A172 (cell line): ENCODE measurements around the gene FBXL4. TPM values are rescaled to one million over a fixed set of nuclear protein-coding genes. Genes with fewer than 3 reads are reported as not detected.
A peak's percentile ranks its signal among the peaks of the same experiment; 100 is the strongest.

Experiments
- DNase-seq: peaks from one replicate; pipeline ENCODE4 v3.0.0-alpha.2; 2015; ENCODE audit warnings: low spot score
- total RNA-seq: library from RNA; depleted of rRNA; stranded (reverse); fragments of >200 nt; shearing (Covaris generic); gene quantifications from 2 replicates; pipeline ENCODE4 v1.2.3, GENCODE V29; 2014

The FBXL4 gene
- total RNA-seq, 1 experiment from 2014 or later: 9.7 TPM

DNA sequence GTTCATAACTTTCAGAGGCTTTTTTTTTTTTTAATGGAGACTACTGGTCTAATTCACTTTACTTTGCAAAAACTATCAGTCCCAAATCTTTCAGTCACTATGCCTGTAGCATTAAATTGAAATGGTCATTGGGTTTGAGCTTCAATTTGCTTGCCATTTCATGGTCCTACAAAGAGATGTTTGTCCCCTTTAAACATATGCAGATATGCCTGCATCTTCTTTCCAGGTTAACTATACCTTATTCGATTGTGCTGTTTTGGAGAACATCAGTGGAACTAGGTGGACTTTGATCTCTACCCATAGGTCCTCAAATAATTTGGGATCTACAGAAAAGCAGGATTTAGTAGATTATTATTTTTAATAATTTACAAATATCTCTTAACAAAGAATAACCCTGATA, 108.8 kb downstream of the FBXL4 start:
- DNase-seq: no peak

DNA sequence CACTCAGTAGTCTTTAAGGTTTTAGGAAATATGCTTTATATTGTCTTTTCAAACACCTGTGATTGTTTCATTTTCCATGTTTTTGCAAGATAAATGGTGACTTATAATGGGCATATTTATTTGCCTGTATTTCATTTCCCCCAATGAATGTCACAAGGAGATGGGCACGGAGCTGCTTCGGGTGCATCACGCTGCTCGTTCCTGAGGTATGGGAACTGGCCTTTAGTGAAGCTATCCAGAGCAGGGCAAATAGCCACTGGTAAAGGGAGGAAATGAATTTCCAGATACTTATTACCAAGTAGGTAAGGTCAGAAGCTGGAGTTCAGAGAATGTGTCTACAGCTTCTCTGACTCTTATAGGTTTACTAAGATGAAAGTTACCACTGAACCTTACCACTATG, 109.7 kb downstream of the FBXL4 start:
- DNase-seq: no peak

DNA sequence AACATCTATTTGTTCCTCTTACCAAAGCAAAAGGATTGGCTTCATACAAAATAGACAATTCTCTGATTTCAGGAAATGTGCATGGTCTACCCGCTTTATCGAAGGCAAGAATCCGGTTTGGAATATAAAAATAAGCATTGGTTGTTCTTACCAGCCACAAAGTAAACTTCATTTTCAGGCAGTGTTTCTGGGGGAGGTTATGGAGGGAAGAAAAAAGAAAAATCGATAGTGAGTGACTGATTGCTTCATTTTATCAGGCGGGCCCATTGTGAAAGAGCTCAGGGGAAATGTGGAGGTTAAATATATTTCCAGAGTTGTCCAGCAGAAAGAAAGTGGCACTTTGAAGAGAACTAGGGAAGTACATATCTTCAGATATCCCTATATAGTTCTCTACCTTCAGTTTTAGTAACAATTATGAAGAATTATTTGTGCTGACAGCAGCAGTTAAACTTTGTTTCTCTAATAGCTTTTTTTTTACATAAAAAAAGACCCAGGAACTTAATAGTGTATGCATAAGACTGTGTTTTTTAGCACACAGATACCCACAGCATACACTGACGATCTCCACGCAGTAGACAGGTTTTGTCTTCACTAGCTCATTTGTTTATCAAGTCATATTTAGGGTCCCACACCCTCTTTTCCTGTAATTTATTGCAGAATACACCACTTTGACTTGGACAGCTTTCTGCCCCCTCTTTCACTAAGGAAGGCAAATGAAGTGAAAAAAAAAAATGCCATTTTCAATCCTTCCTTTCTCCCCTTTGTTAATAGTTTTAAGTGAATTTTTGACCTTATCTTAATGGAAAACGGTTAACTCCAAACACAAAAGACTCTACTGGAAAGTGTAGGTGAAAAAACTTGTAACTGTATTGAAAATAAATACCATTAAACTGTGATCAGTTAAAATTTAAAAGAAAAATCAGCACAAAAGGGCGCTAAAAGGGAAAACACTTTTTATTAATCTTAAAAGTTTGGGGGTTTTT, 110.5 kb downstream of the FBXL4 start:
- DNase-seq: no peak

DNA sequence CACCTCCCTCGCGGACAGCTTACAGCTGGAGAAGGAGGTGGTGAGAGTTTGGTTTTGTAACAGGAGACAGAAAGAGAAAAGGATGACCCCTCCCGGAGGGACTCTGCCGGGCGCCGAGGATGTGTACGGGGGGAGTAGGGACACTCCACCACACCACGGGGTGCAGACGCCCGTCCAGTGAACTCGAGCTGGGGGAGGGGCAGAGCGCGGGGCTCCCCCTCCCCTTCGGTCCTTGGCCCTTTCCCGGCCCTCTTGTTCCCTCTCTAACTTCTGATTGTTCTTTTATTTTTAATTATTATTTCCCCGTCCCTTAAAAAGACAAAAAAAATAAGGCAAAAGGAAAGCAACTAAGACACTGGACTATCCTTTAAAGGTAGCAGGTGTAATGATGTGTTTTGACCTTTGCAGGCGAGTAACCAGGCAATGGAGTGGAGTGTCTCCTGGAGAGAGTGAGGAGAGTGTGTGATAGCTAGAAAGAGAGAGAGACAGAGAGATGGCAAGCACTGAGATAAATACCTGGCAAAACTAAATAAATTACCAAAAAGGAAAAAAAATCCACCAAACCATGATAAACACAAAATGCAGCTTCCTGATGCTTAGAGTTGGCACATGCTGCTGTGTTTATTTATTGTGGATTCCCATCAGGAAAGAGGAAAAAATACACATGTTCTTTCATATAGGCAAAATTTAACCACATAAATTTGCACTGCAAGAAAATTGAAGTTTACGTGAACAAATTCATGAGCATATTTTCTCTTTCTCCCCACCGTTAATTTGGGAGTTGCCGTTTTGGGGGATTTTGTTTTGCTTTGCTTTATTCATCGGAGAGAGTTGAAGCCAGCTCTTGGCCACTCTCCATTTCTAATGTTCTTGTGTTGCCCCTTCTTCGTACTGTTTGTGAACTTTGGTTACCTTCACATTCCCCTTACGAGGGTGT, 111.5 kb downstream of the FBXL4 start:
- DNase-seq: no peak

DNA sequence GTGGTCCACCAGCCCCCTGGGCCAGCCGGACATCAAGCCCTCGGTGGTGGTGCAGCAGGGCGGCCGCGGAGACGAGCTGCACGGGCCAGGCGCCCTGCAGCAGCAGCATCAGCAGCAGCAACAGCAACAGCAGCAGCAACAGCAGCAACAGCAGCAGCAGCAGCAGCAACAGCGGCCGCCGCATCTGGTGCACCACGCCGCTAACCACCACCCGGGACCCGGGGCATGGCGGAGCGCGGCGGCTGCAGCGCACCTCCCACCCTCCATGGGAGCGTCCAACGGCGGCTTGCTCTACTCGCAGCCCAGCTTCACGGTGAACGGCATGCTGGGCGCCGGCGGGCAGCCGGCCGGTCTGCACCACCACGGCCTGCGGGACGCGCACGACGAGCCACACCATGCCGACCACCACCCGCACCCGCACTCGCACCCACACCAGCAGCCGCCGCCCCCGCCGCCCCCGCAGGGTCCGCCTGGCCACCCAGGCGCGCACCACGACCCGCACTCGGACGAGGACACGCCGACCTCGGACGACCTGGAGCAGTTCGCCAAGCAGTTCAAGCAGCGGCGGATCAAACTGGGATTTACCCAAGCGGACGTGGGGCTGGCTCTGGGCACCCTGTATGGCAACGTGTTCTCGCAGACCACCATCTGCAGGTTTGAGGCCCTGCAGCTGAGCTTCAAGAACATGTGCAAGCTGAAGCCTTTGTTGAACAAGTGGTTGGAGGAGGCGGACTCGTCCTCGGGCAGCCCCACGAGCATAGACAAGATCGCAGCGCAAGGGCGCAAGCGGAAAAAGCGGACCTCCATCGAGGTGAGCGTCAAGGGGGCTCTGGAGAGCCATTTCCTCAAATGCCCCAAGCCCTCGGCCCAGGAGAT, 112.4 kb downstream of the FBXL4 start:
- DNase-seq: no peak

GRCh38 chr6:98834060-98835031, 113.4 kb downstream of the FBXL4 start, which contains the start of gene POU3F2:
Gene POU3F2 (plus strand): TSS chr6:98834574. CDS start chr6:98834874, 300 bp downstream.
- DNase-seq: peak; percentile 90

DNA sequence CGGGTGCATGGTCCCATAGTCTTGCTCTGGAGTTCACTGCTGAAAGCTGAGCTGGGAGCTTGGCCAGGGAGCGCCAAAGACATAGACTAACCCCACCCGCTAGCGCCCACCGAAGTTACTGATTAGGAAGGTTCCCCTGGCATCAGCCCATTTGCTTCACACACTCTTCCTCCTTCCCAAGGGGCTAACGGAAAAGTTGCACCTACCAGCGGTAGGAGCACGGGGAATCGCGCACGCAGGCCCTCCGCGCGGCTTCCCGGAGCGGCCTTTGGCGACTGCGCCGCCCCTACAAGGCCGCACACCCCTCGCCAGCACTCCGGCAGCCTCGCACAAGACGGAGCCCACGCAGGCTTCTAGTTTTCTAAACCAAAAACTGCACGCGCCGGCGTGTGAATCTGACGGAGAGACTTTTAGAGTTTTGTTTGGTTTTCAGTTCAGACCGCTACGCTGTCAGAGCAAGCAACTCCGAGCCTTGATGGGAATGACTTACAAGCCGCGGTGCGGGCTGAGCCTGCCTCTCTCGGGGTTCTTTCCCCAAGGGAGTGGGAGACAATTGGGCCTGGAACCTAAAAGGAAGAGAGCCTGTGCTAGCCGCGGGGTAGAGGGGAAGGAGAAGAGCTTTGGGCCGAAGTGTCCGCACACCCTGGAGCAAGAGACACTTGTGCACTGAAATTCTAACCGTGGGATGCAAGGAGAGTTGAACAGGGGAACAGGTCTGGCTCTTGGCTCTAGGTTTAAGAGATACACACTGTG, 114.3 kb downstream of the FBXL4 start:
- no peak for DNase-seq

DNA sequence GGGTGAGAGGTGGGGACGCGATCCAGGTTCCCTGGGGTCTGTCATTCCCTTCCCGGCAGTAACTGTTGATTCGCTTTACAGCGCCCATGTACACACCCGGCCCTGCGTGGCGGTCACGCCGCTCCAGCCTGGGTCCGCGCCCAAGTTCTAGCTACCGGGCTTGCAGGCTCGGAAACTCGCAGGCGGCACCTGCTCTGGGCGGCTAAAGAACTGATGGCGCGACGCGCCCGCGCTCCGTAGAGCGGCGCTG, 114.8 kb downstream of the FBXL4 start:
- no peak for DNase-seq

DNA sequence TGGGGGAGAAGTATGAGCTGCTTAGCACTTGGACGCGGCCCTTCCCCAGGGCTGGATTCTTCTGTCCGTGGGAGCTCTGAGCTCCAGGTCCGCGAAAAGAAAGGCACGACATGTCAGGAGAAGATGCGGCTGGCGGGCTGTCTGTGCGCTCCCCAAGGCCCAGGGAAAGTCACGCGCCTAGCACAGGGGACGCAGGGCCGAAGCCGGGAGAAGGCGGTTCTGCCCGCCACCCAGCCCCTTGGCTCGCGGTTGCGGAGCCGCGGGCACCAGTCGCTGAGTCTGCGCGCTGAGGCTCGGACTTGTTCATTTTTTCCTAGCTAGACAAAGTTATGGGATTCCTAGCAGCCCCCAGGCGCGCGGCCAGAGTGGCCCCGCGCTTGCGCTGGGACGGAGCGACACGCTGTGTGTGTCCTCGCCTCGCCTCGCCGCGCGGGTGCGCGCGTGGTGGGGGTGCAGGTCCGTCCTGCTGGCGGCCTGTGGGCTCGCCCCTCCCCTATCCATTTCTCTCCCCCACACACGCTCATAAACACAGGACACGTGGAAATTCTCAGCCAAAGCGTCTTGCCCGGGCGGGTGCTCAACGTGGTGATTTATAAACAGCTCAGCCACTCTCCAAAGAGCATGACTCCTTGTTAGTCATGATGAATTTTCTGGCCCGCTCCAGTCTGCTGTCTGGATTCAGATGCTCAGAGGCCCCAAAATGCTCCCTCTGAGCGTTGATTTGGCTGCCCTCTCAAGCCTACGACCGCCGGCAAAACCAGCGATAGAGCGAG, 115.3 kb downstream of the FBXL4 start:
- peak; percentile 74 for DNase-seq

DNA sequence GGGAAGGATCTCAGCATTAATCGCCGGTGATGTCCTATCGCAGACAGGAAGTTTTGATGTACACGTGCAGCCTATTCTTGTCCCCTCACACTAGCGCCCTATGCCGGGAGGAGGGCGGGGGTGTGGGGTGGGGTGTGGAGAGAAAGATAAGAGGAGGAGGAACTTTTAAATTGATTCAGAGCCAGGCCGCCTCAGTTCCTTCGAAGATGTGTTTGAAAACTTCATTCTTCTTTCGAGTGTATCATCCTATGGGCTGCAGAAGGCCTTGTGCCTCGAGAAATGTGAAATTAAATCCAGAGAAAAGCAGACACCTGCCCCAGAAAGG, 115.8 kb downstream of the FBXL4 start:
- DNase-seq: no peak

DNA sequence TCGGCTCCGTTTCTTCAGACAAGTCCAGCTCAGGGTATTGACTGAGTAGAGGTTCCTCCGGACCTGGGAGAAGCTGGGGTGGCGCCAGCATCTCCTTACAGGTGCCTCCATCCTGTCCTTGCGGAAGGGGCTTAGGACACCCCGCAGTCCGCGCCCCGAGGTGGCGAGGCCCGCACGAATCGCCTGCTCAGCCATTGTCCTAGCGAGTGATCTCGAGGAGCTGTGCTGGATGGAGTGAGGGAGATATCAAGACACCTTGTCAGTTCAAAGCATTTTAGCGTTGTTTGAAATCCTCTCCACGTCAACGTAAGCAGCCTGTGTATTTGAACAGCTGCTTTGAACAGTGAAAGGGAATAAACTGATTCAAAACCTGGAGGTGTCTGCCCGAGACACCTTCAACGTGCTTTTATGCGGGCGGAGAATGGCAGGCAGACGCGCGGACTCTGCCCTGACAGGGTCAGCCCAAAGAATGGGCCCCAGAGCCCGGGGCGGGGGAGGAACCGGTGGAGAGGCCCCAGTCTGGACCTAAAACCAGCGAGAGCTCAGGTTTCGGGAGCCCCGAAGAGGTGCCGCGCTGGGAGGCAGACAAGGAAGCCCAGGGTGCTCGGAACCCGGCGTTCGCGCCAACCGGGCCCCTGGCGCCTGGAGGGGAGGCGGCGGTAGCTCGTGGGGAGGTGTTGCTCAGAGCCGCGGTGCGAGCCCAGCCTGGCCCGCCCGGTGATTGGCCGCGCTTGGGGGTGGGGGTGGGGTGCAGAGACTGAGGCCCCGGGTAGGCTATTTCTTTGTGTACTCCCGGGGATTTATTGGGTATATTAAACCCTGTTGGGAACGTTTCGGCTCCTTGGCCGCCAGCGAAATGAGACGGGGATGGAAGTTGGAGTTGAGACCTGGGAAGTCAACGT, 116.4 kb downstream of the FBXL4 start:
- no peak for DNase-seq

DNA sequence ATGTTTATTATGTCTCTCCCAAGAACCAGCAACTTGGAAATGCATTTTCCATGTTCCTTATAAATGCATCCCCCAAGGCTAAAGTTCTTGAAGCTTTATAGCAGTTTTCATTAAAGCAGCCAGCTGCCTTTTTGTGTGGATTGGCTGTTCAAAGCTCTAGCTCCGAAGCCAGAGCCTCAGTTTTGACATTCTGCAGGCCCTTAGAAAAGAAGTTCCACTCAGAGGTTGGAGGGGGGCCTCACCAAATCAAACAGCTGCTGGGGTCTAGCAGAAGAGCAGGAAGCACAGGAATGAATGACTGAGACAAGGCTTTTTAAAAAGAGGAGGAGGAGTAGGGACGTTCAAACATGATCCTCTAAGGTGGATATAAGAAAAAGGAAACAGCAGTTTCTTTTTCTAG, 117.6 kb downstream of the FBXL4 start:
- no peak for DNase-seq

DNA sequence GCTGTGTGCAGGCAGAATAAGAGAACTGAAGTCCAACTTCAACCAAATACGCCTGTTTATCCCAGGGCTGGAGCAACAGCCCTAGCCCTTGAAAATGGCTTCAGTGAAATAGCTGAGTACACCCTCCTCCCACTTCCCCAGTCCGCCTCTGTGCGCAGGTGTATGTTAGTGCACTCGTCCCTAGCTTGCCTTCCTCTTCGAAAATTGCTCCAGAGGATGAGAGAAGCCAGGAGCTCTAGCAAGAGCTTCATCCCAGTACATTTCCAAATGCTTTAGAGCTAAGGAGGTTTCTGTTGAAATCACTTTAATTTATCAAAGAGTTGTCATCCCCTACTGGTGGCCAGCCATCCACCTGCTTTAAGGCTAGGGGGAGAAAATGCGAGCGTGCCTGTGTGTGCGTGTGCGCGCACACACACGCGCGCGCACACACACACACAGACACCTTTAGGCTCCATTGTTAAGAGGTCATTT, 118.8 kb downstream of the FBXL4 start:
- DNase-seq: no peak

DNA sequence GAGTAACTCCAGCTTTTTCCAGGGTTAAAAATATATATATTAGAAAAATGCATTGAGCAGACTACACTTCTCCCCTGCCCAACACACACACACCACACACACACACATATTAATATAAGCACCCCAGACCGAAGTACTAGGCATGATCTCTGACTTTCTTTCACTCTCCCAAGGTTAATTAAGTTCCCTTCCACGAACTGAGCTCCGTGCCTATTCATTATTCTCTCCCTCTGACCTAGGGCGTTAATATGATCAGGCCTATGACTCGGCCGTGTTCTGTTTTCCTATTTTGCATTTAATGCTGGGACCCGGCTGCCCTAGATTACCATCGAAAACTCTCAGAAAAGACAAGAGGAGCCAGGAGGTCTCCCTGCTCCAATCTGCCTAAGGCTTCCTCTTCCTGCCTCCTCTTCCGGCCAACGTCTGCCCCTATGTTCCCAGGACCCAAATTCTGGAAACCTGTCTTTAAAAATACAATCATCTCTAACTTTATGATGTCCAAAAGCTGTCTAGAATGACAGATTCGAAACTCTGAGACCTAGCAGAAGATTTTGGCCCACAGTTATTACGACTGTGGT, 119.4 kb downstream of the FBXL4 start:
- no peak for DNase-seq

DNA sequence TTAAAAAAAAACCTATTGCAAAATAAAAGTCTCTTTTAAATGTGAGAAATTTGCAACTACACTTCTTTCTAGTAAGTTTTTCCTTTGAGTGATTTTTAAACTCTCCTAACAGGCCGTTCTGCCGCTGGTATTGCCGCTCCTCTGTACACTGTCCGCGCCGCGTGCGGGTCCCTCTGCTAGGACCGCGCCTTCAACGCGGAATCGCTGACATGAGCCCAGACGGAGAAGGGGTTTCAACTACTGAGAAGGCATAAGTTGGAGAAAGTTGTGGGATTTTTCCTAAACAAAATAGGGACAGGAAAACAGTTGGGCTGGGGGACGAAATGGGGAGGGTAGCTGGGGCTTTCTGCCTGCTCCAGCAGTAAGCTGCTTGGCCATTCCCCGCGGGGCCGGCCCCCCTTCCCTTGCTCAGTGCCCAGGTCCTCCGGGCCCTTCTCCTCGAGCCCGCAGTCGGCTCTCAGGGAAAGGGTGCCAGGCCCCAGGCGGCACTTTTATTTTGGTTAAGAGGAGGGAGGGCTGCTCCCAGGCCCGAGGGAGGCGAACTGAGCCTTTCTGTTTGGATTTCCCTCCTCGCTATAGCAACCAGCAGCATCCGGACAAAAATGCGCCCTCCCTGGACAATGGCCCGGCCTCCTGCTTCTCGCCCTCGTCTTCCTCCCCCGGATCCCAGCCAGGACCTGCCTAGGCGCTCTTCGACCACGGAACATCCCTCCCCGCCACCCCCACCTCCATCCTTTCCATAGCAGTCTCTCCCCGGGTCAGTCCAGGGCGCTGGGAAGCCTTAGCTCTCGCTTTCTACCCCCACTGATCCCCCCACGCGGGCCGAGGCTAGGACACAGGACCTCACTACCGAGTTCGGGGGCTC, 120.2 kb downstream of the FBXL4 start:
- DNase-seq: no peak

DNA sequence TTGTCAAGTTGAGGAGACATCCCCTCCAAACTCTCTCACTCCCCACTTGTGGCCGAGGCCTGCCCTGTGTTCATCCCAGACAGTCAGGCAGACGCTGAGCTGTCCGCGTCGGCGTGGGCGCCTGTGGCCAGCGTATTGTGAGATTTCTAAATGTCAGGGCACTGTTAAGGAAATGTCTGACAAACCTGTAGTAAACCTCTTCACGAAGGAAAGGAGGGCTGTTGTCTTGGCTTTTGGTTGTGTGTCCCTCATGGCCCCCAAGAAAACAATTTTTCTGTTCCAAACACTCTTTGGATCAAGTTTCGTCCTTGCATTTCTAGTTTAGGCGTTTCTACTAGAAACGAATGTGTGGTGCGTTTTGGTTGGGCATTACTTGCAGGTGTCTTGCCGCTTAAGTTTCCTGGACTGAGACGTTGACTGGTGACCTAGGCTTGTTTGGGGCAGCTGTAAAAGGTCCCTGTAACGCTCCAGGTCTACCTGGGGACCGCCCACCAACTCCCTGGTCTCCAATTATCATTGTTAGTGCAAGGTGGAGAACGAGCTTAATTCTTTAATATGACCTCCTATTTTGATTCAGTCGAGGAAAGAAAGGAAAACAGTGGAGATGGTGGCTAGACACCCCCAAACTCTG, 122.0 kb downstream of the FBXL4 start:
- no peak for DNase-seq
